ENCODE measurements around the gene SUFU. TPM values are rescaled to one million over a fixed set of nuclear protein-coding genes. Genes with fewer than 3 reads are reported as not detected.

SUFU gene
- total RNA-seq, 1 donor from 2014 or later, result 8.1 TPM

DNA sequence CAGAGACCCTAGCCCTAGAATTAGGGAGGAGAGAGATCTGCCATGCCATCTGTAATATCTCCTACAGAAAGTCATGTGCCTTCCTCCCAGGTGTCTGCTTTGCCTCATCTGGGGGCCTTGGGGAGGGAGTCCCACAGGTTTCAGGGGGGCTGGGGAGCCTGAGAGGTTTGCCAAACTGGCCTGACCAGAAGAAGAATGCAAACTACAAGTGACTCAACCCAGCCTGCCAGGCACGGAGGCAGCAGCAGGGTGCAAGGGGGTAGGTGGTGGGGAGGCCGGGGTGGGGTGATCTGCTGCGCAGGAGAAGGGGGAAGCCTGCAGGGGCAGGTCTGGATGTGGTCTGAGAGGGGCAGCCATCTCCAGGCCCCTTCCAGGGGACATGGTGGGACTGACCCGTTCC lies 130.9 kb downstream of the SUFU start:
- DNase-seq (ENCODE audit: low read depth), result no peak

- no peak for DNase-seq (ENCODE audit: low read depth)
Observed at GRCh38 chr10:102635377-102635776, 131.6 kb downstream of the SUFU start.

GRCh38 chr10:102639537-102639936 lies 135.8 kb downstream of the SUFU start:
- DNase-seq (ENCODE audit: low read depth), result no peak

DNA sequence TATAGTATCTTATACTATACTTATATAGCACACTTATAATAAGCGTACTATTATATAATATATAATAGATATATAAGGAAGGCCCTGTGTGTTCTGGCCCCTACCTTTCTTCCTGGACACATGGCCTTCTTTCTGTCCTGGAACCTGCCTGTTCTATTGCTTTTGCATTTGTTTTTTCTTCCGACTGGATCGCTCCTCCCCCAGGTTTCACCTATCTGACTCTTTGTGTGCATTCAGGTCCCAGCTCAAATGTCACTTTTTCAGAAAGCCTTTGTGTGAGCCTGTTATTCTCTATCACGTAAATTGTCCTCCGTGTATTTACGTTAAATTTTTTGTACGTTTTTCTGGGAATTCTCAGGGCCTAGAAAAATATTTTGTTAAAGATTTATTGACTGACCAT lies 137.6 kb downstream of the SUFU start:
- DNase-seq (ENCODE audit: low read depth), result no peak

DNA sequence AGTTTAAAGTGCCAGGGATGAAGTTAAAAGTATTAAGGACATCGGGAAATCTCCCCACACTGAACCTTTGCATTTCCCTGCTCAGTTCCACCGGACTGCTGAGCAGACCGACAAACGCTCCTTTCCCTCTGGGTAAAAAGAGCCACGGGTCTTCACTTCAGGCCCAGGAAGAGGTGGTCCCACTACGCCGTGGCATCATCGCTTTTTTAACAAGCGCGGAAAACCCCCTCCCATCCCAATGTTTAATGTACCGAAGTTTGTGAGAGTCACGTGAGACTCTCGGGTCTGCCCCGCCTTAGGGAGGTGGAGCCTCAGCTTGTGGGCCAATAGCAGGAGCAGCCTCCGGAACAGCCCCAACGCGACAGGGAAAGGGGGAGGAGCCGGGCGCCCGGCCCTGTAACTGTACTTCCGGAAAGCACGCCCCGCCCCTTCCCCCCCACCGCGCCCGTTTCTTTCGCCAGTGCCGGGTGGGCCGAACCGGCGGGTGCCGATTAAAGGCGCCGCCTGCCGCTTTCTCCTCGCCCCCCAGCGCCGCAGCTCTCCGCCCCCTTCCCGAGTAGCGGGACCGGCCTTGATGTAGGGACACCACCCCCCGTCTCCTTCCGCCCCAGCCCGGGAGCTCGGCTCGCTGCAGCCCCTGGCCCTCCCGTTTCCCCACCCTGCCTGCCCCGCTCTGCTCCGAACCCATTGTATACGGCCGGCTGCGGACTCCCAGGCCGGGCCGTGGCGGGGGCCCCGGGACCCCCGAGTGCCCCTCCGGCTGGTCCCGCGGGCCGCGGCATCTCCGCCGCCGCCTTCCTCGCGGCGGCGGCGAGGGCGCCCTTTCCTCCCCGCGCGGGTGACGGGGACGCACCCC lies 138.3 kb downstream of the SUFU start:
- DNase-seq (ENCODE audit: low read depth), result peak; percentile 93

GRCh38 chr10:102642736-102643335 lies 139.1 kb downstream of the SUFU start:
- no peak for DNase-seq (ENCODE audit: low read depth)

GRCh38 chr10:102643336-102644065 lies 139.7 kb downstream of the SUFU start:
- DNase-seq (ENCODE audit: low read depth), result peak; percentile 55

- DNase-seq (ENCODE audit: low read depth), result no peak
Observed at GRCh38 chr10:102644066-102644645, 140.4 kb downstream of the SUFU start, which contains the start of gene TRIM8. Gene TRIM8, plus strand, starts transcription at chr10:102644479. Its CDS starts 139 bp downstream, at chr10:102644618.

- DNase-seq (ENCODE audit: low read depth), result no peak
Observed at GRCh38 chr10:102644646-102645387, 141.0 kb downstream of the SUFU start.

DNA sequence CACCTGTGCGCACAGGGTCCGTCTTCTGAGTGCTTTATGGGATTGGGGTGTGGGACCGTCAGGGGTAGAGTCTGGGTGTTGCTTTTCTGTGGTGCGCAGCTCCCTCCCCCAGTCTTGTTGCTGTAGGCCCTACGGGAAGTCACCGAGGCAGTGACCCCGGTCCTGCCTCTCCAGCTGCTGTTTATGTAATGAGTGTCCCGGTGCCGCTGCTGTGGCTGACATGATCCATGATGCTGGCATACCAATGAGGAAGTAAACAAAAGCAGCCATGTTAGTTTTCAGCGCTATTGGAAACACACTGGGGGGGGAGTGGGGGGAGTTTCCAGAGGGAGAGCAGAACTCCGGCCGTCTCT lies 141.6 kb downstream of the SUFU start:
- DNase-seq (ENCODE audit: low read depth), result peak; percentile 85

DNA sequence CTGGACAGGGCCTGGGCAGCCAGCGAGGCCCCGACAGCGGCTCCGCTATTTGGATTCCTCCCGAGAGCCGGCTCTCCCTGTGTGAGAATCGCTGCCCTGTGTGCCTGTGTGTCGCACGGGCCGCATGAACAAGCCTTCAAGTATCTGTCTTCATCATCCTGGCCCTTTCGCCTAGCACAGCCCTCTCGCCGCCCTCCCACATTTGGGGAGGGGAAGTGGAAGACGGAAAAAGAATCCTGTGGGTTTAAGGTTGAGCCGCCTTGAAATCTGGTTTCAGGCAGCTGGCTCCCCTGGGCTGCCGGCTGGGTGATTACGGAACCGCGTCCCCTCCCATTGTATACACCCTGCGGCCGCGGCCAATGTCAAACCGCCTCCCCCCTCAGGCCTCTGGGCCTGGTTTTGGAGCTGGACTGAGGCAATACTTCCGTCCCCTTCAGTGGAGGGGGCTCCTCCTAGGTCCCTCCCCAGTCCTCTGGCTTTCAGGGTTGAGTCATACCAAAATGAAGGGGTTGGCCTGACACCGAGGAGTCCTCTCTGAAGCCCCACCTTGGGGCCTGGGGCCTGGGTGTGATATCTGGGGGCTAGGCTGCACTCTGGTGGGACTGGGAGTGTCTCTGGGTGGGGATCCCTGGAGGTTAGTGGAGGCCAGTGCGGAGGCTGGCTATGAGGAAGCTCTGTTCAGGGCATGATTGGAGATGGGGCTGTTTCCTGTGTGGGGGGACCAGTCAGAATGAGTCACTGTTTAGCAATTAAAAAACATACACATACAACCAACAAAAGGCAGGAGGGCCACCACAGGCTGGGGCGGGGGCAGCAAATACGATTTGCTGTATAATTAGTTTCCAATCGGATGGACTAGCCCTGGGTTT lies 142.2 kb downstream of the SUFU start:
- DNase-seq (ENCODE audit: low read depth), result peak; percentile 96

GRCh38 chr10:102646610-102647442 lies 143.1 kb downstream of the SUFU start:
- no peak for DNase-seq (ENCODE audit: low read depth)

GRCh38 chr10:102647443-102648268 lies 143.9 kb downstream of the SUFU start:
- DNase-seq (ENCODE audit: low read depth), result no peak

- no peak for DNase-seq (ENCODE audit: low read depth)
Observed at GRCh38 chr10:102648269-102648888, 144.6 kb downstream of the SUFU start.

DNA sequence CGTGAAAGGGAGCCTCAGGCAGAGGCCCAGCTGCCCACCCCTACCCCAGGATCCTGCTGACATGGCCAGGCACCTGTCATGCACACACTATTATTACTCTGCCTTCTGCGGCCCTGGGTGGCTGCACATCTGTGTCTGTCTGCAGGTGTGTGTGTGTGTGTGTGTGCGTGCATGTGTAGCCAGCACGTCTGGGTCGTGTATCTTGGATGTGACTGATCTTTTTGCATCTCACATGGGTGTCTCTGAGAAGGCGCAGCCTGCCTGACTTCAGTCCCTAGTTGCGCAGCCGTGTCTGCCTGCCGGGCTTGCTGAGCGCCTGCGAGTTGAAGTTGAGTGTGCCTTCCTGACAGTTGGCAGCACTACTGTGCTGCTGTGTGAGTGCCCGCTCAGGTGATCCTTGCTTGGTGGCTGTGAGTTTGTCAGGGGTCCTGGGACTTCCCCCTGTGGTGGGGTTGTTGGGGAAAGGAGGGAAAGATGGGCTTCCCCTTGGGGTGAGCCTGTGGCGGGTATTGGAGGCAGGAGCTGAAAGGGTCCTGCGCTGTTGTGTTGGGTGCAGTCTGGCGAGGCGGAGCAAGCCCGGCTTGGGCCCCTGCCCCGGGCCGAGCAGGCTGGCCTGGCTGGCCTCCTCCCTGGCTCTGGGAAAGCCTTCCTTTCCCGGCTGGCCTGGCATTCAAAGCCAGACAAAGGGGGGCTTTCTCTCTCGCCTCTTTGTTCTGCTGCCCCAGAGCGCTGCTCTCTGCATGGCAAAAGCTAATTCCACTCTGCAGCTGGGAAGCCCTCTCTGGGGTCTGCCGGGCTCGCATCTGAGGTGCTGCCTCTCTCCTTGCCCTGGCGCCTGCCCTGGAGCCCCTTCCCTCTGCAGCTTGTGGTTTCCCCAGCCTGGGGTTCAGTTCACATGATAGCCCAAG lies 145.4 kb downstream of the SUFU start:
- DNase-seq (ENCODE audit: low read depth), result no peak

DNA sequence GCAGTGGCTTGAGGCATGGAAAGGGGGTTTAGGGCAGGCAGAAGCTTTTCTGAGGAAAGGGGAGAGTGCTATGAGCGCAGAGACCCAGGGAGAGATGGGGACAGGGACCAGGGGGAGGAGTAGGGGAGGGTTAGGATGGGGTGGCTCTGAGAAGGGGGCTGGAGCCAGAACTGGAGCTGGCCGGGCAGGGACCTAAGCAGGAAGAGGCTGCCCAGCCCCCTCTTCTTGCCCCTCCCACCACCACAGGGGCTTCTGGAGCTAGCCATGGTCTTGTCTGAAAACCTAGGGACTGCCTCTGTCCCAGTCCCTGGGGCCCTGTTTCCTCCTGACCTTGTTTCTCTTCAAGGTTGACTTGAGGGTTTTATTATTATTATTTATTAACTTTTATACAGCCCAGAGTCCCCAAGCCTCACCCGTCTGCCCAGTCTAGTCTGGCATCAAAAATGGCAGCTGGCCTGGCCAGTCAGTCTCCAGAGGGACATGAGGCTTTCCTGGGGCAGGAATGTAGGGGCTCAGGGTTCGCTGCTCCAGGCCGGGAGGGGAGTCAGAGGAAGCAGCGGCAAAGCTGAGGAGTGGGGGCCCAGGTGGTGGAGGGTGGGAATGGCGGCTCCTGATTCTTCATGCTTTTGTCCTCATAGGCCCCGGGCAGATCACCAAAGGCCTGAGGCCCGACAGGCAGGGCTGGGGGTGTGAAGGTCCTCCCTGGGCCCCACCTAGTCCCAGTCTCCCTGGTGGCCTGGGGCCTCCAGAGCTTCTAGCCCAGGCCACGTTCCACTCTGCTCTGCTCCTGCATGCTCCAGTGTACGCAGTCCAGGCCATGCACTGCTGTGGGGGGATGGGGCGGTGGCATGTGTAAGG lies 146.3 kb downstream of the SUFU start:
- DNase-seq (ENCODE audit: low read depth), result no peak
